Activated CD4-positive, alpha-beta T cell treated with anti-CD3 and anti-CD28 coated beads for 24 hours (primary cell): ENCODE data around the gene FAM229A.
A peak's percentile ranks its signal among the peaks of the same experiment; 100 is the strongest.
"Not testable (repeated sequence)": the region's sequence is repeated elsewhere in the genome, so short reads cannot be mapped to it uniquely, and the experiment has no call there.

Experiments
- DNase-seq, 2 donors: peaks; one replicate each; pipeline ENCODE4 v3.0.0-alpha.2; 2020; ENCODE audit warnings: low read depth in 2 of 2

The FAM229A gene

DNA sequence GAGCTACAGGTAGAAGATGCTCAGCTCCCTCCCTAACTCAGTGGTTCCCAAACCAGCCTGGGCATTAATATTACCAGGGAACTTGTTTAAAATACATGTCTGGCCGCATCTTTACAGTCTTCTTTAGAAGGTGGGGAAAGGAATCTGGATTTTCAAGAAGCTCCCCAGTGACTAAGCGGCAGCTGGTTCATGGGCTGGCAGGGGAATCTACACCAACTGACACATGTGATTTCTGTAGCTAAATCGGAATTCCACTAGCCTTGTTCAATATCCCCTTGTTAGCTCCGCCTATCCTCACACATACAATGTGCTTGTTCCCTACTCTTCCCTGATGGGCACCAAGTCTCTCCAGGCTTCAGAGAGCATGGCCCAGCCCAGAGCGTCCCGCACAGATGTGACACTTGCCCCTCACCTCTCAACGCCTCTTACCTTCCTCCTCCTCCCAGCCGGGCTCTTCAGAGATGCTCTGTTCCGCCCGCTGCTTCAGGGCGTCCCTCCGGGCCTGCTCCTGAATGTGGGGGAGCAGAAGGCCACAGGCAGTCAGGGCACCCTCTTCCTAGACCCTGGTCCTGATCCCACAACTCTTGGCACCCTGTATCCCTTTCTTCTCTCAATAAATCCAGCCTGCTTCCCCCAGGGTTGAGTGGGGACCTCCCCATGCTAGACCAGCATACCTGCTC lies 15.4 kb upstream of the FAM229A start:
- no peak for DNase-seq

DNA sequence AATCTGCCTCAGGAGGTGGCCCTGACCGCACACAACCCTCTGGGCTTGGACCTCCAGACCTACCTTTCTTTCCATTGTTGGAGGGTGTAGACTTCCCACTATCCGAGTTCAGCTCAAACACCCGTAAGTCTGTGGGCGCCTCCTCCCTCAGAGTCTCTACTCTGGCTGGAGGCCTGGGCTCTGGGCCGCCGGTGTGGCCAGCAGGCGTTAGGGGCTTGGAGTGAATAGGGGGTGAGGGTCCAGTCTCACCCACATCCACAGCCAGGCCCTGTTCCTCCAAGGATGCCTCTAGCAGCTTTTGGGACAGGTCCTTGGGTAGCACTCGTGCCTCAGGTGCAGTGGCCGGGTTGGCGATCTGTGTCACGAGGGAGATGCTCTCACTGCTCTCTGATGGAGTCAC lies 13.9 kb upstream of the FAM229A start:
- no peak for DNase-seq

DNA sequence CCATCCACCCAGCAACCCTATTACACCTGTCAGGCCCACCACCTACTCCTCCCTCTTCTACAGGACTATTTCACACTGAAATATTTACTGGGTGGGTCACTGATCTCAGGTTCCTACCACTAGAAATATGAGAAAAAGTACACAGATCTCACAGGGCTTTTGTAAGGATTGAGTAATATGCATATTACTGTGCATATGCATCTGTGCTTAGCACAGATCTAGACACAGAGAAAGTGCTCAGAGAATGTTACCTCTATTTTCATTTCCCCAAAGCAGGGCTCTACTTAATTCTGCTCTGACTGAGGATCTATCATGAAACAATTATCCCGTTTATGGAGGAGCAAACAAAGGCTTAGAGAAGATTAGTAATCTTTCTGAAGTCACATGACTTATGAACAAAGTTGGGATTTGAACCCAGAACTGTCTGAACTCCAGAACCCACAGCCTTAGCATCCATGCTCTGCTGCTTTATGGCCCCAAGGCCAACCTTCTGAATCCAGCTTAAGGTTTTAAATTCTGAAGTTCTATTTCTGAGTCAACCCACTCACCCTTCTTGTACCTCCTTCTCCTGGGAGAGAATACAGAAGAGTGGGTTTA lies 11.8 kb upstream of the FAM229A start:
- no peak for DNase-seq

DNA sequence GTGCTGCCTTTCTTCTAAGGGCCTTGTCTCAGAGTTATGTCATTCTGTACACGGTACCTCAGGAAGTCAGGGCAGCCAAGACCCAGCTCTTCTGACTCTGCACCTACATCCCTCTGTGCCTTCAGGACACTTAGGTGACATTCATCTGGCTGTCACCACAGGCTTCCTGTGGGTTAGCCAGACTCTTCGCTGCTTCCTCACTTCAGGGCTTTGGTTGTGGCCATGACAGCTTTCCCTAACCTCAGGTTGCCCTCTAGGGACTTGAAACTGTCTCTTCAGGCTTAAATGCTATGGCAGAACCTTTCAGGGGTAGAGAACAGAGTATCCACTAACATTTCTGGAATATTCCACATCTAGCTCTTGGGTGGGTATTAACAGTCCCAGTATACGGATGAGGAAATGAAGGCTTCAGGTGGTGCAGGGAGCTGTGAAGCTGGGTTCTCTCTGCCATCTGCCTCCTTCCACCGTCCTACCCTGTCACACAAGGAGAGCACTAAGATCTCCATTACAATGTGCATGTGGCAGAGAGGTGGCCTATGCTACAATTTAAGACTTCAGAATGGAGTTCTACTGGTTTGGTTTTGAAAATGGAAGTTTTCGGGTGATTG lies 10.0 kb upstream of the FAM229A start:
- DNase-seq = no peak

DNA sequence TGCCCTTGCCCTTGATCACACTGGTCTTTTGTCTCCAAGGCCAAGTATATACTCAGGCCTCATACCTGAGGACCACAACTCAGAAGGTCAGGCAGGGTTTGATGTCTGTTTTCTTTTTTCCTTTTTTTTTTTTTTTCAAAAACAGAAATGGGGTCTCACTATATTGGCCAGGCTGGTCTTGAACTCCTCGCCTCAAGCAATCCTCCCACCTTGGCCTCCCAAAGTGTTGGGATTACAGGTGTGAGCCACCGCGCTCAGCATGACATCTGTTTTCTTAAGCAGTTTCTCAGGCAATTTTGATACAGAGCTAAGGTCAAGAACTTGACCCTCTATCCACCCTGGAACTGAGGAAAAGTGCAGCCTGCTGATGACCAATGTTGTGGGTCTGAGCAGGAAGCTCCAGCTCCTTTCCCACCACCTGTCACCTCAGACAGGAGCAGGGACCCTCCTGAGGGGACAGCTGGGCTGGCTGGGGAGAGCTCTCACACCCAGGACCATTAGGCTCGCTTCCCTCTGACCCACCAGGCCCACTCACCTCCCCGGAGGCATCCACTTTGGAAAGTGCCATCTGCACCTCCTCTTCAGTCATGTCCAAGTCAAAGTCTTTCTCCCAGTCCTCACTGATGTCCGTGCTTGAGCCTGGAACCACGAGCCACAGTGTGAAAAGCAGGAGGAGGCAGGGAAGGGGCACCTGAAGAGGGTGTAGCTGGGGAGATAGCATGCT lies 5.8 kb upstream of the FAM229A start:
- no peak for DNase-seq

DNA sequence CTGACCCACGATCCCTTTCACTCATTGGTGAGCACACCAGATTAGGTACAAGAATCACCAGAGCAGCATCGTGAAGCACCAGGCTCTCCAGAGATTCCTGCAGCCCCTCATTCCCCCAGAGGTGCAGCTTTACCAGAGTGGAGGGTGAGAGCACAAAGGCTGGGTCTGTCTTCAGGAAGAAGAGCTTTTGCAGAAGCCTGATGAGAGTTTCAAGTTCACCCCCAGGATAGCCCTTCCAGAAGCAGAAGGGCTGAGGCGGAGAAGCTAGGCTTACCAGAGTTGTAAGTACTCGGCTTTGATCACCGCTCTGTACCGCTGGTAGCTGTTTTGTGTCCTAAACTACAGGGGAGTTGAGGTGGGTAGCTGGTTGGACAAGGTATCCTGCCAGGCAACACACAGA lies 3.2 kb upstream of the FAM229A start:
- DNase-seq = no peak

DNA sequence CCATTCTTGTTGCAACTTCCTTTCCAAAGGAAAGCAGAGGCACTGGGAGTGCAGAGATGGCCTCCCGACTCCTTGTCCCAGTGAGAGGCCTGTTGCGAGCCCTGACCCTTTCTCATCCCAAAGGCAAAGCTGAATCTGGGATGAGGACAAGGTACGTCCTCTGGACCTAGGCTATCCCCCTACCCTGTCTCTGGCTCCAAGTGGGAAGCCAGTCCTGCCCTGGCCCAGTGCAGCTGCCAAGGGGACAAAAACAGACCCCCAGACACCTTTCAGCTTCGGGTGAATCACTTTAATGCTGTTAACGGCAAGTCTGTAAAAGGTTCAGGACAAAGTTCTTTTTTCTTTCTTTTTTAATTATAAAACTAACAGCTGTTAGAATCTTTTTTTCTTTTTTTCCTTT lies 2.6 kb upstream of the FAM229A start:
- no peak for DNase-seq

DNA sequence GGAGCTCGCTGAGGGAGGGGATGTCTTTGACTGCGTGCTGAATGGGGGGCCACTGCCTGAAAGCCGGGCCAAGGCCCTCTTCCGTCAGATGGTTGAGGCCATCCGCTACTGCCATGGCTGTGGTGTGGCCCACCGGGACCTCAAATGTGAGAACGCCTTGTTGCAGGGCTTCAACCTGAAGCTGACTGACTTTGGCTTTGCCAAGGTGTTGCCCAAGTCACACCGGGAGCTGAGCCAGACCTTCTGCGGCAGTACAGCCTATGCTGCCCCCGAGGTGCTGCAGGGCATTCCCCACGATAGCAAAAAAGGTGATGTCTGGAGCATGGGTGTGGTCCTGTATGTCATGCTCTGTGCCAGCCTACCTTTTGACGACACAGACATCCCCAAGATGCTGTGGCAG lies 1.4 kb upstream of the FAM229A start:
- no peak for DNase-seq

DNA sequence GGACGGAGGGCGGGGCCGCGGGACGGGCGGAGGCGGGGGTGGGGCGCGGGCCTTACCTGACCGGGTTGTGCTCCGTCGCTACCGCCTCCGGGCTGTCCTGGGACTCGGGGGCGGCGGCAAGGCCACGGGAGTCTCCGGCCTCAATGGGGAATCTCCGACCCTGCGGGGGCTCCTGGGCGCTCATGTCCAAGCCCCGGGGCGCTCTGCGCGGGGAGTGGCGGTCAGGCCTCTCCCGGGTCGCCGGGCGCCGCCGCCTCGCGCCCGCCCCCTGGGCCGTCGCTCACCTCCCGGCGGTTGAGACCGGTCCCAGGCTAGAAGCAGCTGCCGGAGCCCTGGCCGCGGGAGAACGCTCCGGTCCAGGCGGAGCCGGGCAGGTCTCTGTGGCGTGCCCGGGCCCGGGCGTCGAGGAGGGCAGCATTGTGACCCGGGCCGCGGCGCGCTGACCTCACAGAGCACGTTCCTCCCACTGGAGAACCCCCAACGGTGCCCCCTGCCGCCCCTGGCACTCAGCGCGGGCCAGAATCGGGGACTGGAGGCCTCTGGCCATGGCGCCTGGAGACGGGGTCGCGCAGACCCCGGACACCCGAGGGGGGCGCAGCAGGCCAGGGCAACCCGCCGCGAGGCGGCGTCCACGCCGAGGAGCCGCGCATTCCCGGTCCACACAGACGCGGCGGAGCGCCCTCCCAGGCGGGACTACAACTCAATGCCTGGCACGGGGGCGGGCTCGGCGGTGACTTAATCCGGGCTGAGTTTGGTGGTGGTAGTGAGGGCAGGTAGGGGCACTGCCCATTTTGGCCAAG lies 411 bp downstream of the FAM229A start:
- DNase-seq = no peak

DNA sequence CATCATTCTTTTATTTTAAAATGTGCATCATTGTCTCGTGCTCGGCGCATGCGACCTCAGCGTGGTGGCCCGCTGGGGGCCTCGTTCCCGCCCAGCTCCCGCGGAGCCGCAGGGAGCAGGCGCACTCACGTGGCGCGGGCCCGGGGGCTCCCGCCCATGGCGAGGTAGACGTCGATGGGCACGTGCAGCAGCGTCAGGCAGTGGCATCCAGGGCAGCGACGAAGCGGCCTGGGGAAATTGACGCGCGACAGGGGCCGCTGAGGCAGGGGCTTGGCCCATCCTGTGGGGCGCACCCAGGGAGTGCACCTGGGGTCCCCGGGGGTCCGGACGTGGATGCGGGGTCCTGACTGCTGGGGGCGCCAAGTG lies 994 bp downstream of the FAM229A start:
- DNase-seq = no peak

DNA sequence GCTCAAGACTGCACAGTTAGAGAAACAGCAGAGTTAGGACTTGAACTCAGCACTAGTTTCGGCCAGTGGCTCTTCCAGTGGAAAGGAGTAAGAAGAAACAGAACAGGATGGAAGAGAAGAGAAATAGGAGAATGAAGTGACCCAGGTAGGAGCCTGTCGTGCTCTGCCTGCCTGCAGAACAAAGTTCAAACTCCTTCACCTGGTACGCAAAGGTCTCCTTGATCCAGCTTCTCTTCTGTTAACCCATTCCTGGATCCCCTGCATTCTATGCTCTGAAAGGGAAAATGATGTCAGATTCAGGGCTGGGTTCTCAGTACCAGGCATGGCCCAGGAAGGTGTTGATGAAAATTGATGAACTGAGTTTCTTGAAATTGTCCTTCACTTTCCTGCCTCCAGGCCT lies 3.9 kb downstream of the FAM229A start:
- no peak for DNase-seq

DNA sequence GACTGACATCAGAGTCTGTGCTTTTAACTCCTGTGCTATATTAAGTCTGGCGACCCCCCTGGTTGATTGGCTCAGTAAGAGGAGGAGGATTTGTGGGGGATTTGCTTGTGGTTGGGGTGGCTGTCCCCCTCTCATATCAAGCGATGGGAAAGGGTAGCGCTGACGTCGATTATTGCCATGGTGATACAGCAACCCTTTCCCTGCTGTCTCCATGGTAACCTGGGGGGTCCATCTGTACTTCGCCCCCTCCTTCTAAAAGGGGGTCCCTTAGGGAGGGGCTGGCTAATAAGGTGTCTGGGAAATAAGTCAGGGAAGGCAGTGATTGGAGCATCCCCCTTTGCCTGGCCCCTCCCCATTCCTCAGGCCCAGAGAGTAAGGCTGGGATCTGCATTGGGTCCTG lies 4.7 kb downstream of the FAM229A start:
- no peak for DNase-seq

DNA sequence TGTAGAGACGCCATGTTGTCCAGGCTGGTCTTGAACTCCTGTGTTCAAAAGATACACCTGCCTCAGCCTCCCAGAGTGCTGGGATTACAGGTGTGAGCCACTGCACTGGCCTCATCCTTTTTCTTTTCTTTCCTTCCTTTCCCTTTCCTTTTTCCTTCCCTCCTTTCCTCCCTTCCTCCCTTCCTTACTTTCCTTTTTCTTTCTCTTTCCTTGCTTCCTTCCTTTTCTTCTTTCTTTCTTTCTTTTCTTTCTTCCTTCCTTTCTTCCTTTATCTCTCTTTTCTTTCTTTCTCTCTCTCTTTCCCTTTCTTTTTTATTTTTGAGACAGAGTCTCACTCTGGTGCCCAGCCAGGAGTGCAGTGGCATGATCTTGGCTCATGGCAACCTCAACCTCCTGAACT lies 5.8 kb downstream of the FAM229A start:
- no peak for DNase-seq

DNA sequence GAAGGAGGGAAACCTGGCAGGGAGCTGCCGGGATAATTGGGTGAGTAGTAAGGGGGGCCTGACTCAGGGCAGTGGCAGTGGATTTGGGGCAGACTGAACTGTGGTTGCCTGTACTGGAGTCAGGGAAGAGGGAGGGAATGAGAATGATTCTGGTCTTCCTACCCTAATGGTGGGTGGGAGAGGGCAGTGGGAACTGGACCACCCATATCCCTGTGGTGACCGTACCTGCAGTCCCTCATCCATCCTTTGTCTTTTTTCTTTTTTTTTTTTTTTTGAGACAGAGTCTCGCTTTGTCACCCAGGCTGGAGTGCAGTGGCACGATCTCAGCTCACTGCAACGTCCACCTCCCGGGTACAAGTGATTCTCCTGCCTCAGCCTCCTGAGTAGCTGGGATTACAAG lies 6.5 kb downstream of the FAM229A start:
- DNase-seq = not testable (repeated sequence)

DNA sequence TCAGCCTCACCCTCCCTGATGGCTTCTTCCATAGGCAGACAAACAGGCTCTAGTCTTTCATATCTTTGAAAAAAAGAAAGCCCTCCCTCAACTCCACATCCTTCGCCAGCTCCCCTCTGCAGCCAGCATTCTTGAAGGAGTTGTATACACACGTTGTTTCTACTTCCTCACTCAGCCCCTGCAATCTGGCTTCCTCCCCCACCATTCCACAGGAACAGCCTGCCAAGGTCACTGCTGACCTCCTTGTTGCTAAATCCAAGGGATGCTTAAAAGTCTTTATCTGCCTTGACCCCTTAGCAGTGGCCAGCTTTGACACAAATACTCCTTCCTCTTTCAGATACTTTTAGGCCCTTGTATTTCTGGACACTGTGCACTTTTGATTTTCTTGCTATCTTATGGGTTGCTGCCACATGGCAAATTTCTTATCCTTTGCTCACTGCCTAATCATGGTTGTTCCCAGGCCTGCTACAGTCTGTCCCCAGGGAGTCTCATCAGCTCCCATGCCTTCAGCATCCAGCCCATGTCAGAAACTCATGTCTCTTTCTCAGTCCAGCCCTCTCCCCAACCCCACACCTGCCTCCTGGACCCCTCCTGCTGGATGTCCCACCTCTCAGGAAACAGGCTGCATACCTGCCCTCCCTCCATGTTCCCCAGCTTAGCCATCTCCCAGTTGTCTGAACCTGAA lies 8.3 kb downstream of the FAM229A start:
- DNase-seq = no peak

DNA sequence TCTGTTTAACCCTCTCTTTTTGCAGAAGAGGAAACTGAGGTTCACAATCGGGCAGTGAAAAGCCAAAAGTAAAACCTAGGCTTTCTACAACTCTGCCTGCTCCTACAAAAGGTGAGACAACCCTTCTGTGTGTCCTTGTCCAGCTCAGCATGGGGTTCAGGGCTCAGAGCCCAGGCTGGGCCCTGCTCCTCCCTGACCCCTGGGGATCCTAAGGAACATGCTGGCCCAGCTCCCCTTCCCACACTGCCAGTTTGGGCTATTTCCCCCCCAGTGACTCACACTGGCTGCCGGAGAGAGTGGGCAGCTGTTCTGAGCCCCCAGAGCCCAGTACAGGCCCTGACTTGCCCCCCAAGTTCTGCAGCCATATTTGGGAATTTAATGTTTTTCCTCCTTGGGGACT lies 8.9 kb downstream of the FAM229A start:
- no peak for DNase-seq

DNA sequence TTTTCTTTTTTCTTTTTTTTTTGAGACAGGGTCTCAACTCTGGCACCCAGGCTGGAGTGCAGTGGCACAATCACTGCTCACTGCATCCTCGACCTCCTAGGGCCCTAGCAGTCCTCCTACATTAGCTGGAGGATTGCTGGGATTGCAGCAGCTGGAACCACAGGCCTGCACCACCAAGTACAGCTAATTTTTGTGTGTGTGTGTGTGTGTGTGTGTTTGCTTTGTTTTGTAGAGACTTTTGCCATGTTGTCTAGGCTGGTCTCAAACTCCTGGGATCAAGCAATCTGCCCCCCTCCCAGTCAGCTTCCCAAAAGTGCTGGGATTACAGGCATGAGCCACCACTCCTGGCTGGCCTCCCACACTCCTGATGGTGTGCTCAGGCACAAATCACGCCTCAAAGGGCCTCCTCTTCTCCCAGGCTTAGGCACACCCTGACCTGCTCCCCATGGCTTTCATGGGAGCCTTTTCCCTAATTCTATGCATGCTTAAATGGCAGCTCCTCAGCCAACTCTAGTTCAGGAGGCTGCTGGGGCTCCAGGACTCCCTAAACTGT lies 9.4 kb downstream of the FAM229A start:
- DNase-seq = no peak

DNA sequence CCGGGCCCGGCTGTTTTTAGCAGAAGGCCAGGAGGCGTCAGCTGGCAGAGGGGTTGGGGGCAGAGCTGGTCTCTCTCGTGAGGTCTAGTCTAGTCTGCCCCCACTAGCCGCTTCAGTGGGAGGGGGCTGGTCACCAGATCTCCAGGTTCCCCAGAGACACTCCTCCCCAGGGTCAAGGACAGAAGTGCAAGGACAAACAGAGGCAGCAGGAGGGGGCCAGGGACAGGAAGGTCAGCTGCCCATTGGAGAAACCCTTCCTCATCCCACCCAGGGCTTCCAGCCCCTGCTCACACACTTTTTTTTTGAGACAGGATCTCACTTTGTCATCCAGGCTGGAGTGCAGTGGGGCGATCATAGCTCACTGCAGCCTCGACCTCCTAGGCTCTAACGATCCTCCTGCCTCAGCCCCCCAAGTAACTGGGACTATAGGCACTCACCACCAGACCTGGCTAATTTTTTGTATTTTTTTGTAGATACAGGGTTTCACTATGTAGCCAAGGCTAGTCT lies 10.0 kb downstream of the FAM229A start:
- DNase-seq = no peak

DNA sequence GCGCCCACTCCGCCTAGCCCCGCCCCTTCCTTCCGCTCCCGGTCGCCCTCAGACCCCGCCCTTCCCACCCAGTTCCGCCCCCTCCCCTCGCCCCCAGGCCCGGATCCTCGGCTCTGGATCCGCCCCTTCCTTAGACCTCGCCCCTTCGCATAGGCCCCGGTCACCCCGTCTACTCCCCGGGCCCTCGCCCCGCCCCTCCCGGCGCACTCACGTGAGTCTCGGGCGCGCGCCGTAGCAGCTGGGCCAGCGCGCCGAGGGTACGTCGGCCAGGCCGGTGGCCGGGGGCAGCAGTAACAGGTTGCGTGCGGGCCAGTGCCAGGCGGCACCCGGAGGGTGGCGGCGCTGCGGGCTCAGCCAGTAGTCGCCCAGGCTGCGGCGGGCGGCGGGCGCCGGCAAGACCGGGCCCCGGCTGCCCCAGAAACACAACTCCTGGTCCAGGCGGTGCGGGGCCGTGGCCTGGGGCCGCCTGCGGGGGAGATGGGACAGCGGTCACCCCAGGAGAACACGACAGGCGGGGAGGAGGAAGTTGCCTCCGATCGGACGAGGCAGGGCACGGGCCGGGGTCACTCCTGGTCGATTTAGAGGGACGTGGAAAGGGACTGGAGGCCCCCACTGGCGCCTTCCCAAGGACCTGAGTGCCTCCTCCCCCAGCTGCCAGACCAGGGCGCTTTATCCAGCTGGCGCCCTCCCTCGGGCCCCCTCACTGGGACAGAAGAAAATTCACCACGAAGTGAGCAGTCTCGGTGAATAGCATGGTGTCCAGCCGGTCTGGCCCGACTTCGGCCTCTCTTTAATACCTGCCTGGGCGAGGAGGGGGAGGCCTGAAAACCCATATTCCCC lies 10.7 kb downstream of the FAM229A start:
- DNase-seq = peak; percentile 83 to 87

DNA sequence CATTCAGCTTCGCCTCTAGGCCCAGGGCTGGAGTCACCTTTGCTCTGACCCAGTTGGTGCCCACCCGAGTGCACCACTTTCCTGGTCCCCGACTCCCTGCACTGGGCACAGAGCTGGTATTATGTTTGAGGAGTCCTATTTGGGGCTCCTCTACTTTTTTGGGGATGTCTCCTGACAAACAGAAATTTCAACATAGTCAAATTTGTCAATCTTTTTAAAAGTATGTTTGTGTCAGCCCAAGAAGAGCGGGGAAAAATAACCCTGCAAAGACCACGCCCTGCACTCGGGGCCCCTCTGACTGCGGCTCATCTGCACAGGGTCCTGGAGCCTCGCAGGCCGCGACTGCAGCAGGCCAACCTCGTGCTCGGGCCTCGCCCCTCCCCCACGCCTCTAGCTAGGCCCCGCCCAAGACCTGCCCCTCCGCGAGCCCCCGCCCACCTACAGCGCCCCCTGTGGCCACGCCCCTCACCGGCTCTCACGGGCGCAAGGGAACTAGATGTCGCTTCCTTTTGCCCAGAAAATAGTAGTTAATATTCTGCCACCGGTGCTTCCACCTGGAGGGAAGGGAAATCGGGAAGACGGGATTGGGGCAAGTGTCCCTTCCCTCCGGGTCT lies 11.4 kb downstream of the FAM229A start:
- peak; percentile 71 to 72 for DNase-seq
